ENCODE measurements around the gene MRPL14.

GRCh38 chr6:44093066-44093465 is 34.2 kb downstream of the MRPL14 start:
- TF ChIP-seq CTCF (conservative IDR thresholded peaks at IDR 0.05; ENCODE audit: low read length) (no peak), EZH2phosphoT487 (IDR thresholded peaks at IDR 0.05; ENCODE audit: borderline replicate concordance) (no peak)
